Measurements from ENCODE around the gene GPATCH8.

The GPATCH8 gene

GRCh38 chr17:44354582-44355561 is 148.3 kb downstream of the GPATCH8 start:
- no peak for DNase-seq (ENCODE audit: low read depth in 1 of 2, low spot score in 1 of 2)
- in situ Hi-C loops (cut with HindIII; ENCODE audit: low pct_unique_long_range_greater_than_20kb, low sequenced_read_pairs): no loop called here
- no peak for TF ChIP-seq JUND (IDR thresholded peaks at IDR 0.05; ENCODE audit: low read depth)

- peak in 1 of 2 experiments; percentile 38 for DNase-seq (ENCODE audit: low read depth in 1 of 2, low spot score in 1 of 2)
- TF ChIP-seq JUND (IDR thresholded peaks at IDR 0.05; ENCODE audit: low read depth): no peak
- in situ Hi-C loops (cut with HindIII; ENCODE audit: low pct_unique_long_range_greater_than_20kb, low sequenced_read_pairs): no loop called here
Observed at GRCh38 chr17:44353672-44354331, 149.4 kb downstream of the GPATCH8 start.

GRCh38 chr17:44352828-44353671 is 150.2 kb downstream of the GPATCH8 start:
- peak in 1 of 2 experiments; percentile 56 for DNase-seq (ENCODE audit: low read depth in 1 of 2, low spot score in 1 of 2)
- TF ChIP-seq JUND (IDR thresholded peaks at IDR 0.05; ENCODE audit: low read depth): no peak
- in situ Hi-C loops (cut with HindIII; ENCODE audit: low pct_unique_long_range_greater_than_20kb, low sequenced_read_pairs): no loop called here

GRCh38 chr17:44351961-44352827 is 151.0 kb downstream of the GPATCH8 start:
- no peak for TF ChIP-seq JUND (IDR thresholded peaks at IDR 0.05; ENCODE audit: low read depth)
- DNase-seq (ENCODE audit: low read depth in 1 of 2, low spot score in 1 of 2): peak in 1 of 2 experiments; percentile 24
- in situ Hi-C loops (cut with HindIII; ENCODE audit: low pct_unique_long_range_greater_than_20kb, low sequenced_read_pairs): no loop called here

- TF ChIP-seq JUND (IDR thresholded peaks at IDR 0.05; ENCODE audit: low read depth): no peak
- peak in 1 of 2 experiments; percentile 32 for DNase-seq (ENCODE audit: low read depth in 1 of 2, low spot score in 1 of 2)
- in situ Hi-C loops (cut with HindIII; ENCODE audit: low pct_unique_long_range_greater_than_20kb, low sequenced_read_pairs): no loop called here
Observed at GRCh38 chr17:44351464-44351863, 151.7 kb downstream of the GPATCH8 start.

GRCh38 chr17:44350733-44351226 is 152.4 kb downstream of the GPATCH8 start:
- peak; percentile 73 to 99 for DNase-seq (ENCODE audit: low read depth in 1 of 2, low spot score in 1 of 2)
- in situ Hi-C loops (cut with HindIII; ENCODE audit: low pct_unique_long_range_greater_than_20kb, low sequenced_read_pairs): no loop called here
- TF ChIP-seq JUND (IDR thresholded peaks at IDR 0.05; ENCODE audit: low read depth): no peak

GRCh38 chr17:44349553-44350070 is 153.6 kb downstream of the GPATCH8 start:
- in situ Hi-C loops (cut with HindIII; ENCODE audit: low pct_unique_long_range_greater_than_20kb, low sequenced_read_pairs): no loop called here
- no peak for DNase-seq (ENCODE audit: low read depth in 1 of 2, low spot score in 1 of 2)
- no peak for TF ChIP-seq JUND (IDR thresholded peaks at IDR 0.05; ENCODE audit: low read depth)

- no peak for DNase-seq (ENCODE audit: low read depth in 1 of 2, low spot score in 1 of 2)
- in situ Hi-C loops (cut with HindIII; ENCODE audit: low pct_unique_long_range_greater_than_20kb, low sequenced_read_pairs): no loop called here
- no peak for TF ChIP-seq JUND (IDR thresholded peaks at IDR 0.05; ENCODE audit: low read depth)
Observed at GRCh38 chr17:44348988-44349364, 154.2 kb downstream of the GPATCH8 start.

- in situ Hi-C loops (cut with HindIII; ENCODE audit: low pct_unique_long_range_greater_than_20kb, low sequenced_read_pairs): no loop called here
- no peak for DNase-seq (ENCODE audit: low read depth in 1 of 2, low spot score in 1 of 2)
- TF ChIP-seq JUND (IDR thresholded peaks at IDR 0.05; ENCODE audit: low read depth): no peak
Observed at GRCh38 chr17:44348234-44348987, 154.8 kb downstream of the GPATCH8 start.

Data from T47D (cell line).